ENCODE measurements around the gene TTC1. TPM values are rescaled to one million over a fixed set of nuclear protein-coding genes. Genes with fewer than 3 reads are reported as not detected.
"Not testable (repeated sequence)": the region's sequence is repeated elsewhere in the genome, so short reads cannot be mapped to it uniquely, and the experiment has no call there.

TTC1 gene, protein sequence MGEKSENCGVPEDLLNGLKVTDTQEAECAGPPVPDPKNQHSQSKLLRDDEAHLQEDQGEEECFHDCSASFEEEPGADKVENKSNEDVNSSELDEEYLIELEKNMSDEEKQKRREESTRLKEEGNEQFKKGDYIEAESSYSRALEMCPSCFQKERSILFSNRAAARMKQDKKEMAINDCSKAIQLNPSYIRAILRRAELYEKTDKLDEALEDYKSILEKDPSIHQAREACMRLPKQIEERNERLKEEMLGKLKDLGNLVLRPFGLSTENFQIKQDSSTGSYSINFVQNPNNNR
- total RNA-seq (38.2 TPM), polyA plus RNA-seq (44.0 TPM)

GRCh38 chr5:160008877-160009590, at the start of gene TTC1:
Gene TTC1, plus strand, starts transcription at chr5:160009139. Its CDS starts 1,390 bp downstream, at chr5:160010529.
- WGBS, result under 1% methylated on average over 31 of the region's 31 CpGs
- Histone ChIP-seq H3K4me1 (ENCODE audit: insufficient read depth) (no peaks in the 10 kb centered on the region), H3K27ac (ENCODE audit: low read depth) (no peak within 1 kb of the TSS), H3K36me3 (ENCODE audit: insufficient read depth) (no peaks in the 10 kb centered on the region), H3K4me3 (ENCODE audit: low read depth, low read length) (peak within 1 kb of the TSS; percentile 58)
- DNase-seq (ENCODE audit: extremely low spot score), result peak; percentile 99

GRCh38 chr5:159961176-159962160, 47.5 kb upstream of the TTC1 start:
- no peaks in the 10 kb centered on the region for H3K4me1 ChIP-seq (ENCODE audit: insufficient read depth)
- no peak overlapping the region for H3K4me3 ChIP-seq (ENCODE audit: low read depth, low read length)
- H3K27ac ChIP-seq (ENCODE audit: low read depth), result no peak overlapping the region
- DNase-seq (ENCODE audit: extremely low spot score), result no peak
- no peaks in the 10 kb centered on the region for H3K36me3 ChIP-seq (ENCODE audit: insufficient read depth)
- 88% methylated on average over 8 of the region's 8 CpGs for WGBS

GRCh38 chr5:159962214-159962613, 46.7 kb upstream of the TTC1 start:
- H3K36me3 ChIP-seq (ENCODE audit: insufficient read depth), result no peaks in the 10 kb centered on the region
- no peak for DNase-seq (ENCODE audit: extremely low spot score)
- 78% methylated on average over 4 of the region's 4 CpGs for WGBS
- no peak overlapping the region for H3K4me3 ChIP-seq (ENCODE audit: low read depth, low read length)
- no peaks in the 10 kb centered on the region for H3K4me1 ChIP-seq (ENCODE audit: insufficient read depth)
- no peak overlapping the region for H3K27ac ChIP-seq (ENCODE audit: low read depth)

DNA sequence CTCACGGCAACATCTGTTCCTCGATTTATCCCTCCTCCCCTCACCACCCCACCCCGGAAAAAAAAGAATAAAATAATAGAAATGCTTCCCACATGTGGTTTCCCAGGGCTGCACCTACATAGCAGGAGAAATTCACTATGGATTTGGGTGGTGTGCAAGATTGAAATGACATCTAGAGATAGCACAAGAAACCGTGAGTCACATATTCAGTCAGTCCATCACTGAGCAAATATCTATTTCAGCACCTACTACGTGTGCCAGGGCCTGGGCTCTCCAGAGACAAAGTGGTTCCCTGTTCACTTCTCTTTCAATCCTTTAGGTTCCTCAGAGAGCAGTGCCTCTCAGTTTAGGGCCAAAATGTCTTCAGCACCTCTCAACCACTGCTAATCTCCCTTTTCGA, 45.0 kb upstream of the TTC1 start:
- no peaks in the 10 kb centered on the region for H3K36me3 ChIP-seq (ENCODE audit: insufficient read depth)
- no peak for DNase-seq (ENCODE audit: extremely low spot score)
- 80% methylated on average over 6 of the region's 6 CpGs for WGBS
- H3K4me3 ChIP-seq (ENCODE audit: low read depth, low read length), result no peak overlapping the region
- H3K27ac ChIP-seq (ENCODE audit: low read depth), result no peak overlapping the region
- no peaks in the 10 kb centered on the region for H3K4me1 ChIP-seq (ENCODE audit: insufficient read depth)

- H3K4me3 ChIP-seq (ENCODE audit: low read depth, low read length), result no peak overlapping the region
These were observed 43.7 kb upstream of the TTC1 start for GRCh38 chr5:159965031-159965837.

GRCh38 chr5:159965838-159966128, 43.2 kb upstream of the TTC1 start:
- not testable (repeated sequence) for DNase-seq (ENCODE audit: extremely low spot score); H3K4me3 ChIP-seq (ENCODE audit: low read depth, low read length); H3K4me1 ChIP-seq (ENCODE audit: insufficient read depth); H3K36me3 ChIP-seq (ENCODE audit: insufficient read depth); H3K27ac ChIP-seq (ENCODE audit: low read depth)
- WGBS, result 62% methylated on average over 4 of the region's 4 CpGs

More at GRCh38 chr5:159965031-159965837, 43.7 kb upstream of the TTC1 start:
- whole genome bisulfite sequencing, result 35% methylated on average over 12 of the region's 12 CpGs
- DNase-seq (ENCODE audit: extremely low spot score), result peak; percentile 8
- H3K27ac ChIP-seq (ENCODE audit: low read depth), result no peak overlapping the region
- no peaks in the 10 kb centered on the region for H3K36me3 ChIP-seq (ENCODE audit: insufficient read depth)
- no peaks in the 10 kb centered on the region for H3K4me1 ChIP-seq (ENCODE audit: insufficient read depth)

- no peak overlapping the region for H3K27ac ChIP-seq (ENCODE audit: low read depth)
- DNase-seq (ENCODE audit: extremely low spot score), result no peak
- H3K4me1 ChIP-seq (ENCODE audit: insufficient read depth), result no peaks in the 10 kb centered on the region
- no peaks in the 10 kb centered on the region for H3K36me3 ChIP-seq (ENCODE audit: insufficient read depth)
- H3K4me3 ChIP-seq (ENCODE audit: low read depth, low read length), result no peak overlapping the region
These were observed 39.0 kb upstream of the TTC1 start for GRCh38 chr5:159969966-159970365.

DNA sequence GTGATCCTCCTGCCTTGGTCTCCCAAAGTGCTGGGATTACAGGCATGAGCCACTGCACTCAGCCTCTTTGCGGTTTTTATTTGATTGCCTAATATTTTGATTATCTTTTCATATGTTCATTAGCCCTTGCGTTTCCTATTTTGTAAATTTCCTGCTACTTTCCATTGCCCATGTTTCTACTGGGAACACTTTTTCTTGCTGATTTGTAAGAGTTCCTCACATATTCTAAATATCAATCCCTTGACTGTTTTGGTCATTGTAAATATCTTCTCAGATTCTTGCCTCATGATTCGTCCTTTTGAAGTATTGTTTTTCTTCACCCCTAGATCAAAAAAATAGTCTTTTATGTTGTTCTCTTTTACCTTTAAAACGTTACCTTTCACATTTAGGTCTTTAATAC, 37.9 kb upstream of the TTC1 start:
- 73% methylated on average over 4 of the region's 4 CpGs for WGBS
- no peaks in the 10 kb centered on the region for H3K4me1 ChIP-seq (ENCODE audit: insufficient read depth)
- DNase-seq (ENCODE audit: extremely low spot score), result no peak

DNA sequence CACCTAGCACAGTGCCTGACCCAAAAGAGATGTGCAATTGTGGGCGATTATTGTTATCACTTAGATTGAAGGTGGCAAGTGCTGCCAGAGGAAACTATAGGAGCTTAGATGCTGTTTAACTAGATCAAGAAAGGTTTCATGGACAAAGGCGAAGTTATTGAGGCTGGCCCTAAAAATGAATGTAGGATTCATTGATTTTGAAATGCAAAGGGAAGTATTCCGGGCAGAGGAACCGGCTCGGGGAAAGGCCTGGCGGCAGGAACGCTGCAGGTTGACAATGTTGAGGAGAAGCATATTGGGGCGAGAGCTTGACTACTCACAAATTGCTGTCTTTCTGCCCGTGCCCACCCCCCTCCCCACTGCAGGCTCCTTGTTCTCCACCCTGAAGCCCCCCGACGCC, 37.4 kb upstream of the TTC1 start:
- no peaks in the 10 kb centered on the region for H3K36me3 ChIP-seq (ENCODE audit: insufficient read depth)
- WGBS, result 38% methylated on average over 11 of the region's 11 CpGs
- no peak for DNase-seq (ENCODE audit: extremely low spot score)
- H3K27ac ChIP-seq (ENCODE audit: low read depth), result no peak overlapping the region
- H3K4me3 ChIP-seq (ENCODE audit: low read depth, low read length), result no peak overlapping the region
- H3K4me1 ChIP-seq (ENCODE audit: insufficient read depth), result no peaks in the 10 kb centered on the region

More for the DNA sequence above, 37.9 kb upstream of the TTC1 start:
- H3K27ac ChIP-seq (ENCODE audit: low read depth), result no peak overlapping the region
- no peak overlapping the region for H3K4me3 ChIP-seq (ENCODE audit: low read depth, low read length)
- H3K36me3 ChIP-seq (ENCODE audit: insufficient read depth), result no peaks in the 10 kb centered on the region

- peak overlapping the region; percentile 22 for H3K4me3 ChIP-seq (ENCODE audit: low read depth, low read length)
- WGBS, result 1% methylated on average over 76 of the region's 76 CpGs
- DNase-seq (ENCODE audit: extremely low spot score), result no peak
- no peaks in the 10 kb centered on the region for H3K36me3 ChIP-seq (ENCODE audit: insufficient read depth)
- H3K27ac ChIP-seq (ENCODE audit: low read depth), result no peak overlapping the region
- no peaks in the 10 kb centered on the region for H3K4me1 ChIP-seq (ENCODE audit: insufficient read depth)
These were observed 36.9 kb upstream of the TTC1 start for GRCh38 chr5:159971931-159972461.

- peak overlapping the region; percentile 22 for H3K4me3 ChIP-seq (ENCODE audit: low read depth, low read length)
- H3K36me3 ChIP-seq (ENCODE audit: insufficient read depth), result no peaks in the 10 kb centered on the region
- no peak overlapping the region for H3K27ac ChIP-seq (ENCODE audit: low read depth)
- no peaks in the 10 kb centered on the region for H3K4me1 ChIP-seq (ENCODE audit: insufficient read depth)
- DNase-seq (ENCODE audit: extremely low spot score), result no peak
- WGBS, result 35% methylated on average over 47 of the region's 50 CpGs
These were observed 36.2 kb upstream of the TTC1 start for GRCh38 chr5:159972538-159973362.

DNA sequence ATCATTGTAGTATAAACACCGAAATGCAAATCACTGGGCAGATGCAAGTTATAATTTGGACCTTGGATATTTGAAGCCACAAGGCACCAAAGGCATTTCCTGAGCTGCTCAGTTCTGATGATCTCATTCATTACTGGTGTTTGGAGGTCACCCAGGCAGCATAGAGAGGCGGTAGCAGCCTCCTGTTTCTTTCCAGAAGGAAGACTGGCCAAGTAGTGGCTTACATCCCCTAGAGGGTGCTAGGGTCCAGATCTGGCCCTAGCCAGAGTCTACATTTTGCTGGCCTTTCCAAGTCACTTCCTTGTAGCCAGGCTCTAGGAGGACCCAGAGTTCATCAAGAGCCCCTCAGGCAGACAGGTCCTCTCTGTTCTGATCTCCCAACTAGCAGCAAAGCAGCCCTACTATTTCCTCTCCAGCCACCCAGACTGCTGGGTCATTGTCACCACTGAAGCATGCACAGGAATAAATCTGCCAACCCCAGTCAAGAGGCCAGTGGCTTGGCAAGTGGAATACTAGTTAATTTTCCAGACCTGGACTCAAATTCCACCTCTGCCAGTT, 33.4 kb upstream of the TTC1 start:
- Histone ChIP-seq H3K27ac (ENCODE audit: low read depth) (no peak overlapping the region), H3K4me1 (ENCODE audit: insufficient read depth) (no peaks in the 10 kb centered on the region), H3K4me3 (ENCODE audit: low read depth, low read length) (no peak overlapping the region), H3K36me3 (ENCODE audit: insufficient read depth) (no peaks in the 10 kb centered on the region)
- no peak for DNase-seq (ENCODE audit: extremely low spot score)
- 58% methylated on average over 2 of the region's 2 CpGs for WGBS

Measured in urinary bladder (tissue), 4 donors.